ENCODE results near the gene PLPP6.

Gene PLPP6

GRCh38 chr9:4690144-4690543 lies 28.1 kb downstream of the PLPP6 start:
- no peak for DNase-seq (ENCODE audit: low read depth in 3 of 3, low spot score in 1 of 3)

- DNase-seq (ENCODE audit: low read depth in 3 of 3, low spot score in 1 of 3) = no peak
These were observed 29.7 kb downstream of the PLPP6 start for GRCh38 chr9:4691795-4692194.

- no peak for DNase-seq (ENCODE audit: low read depth in 3 of 3, low spot score in 1 of 3)
These were observed 38.0 kb downstream of the PLPP6 start for GRCh38 chr9:4700091-4700490.

- DNase-seq (ENCODE audit: low read depth in 3 of 3, low spot score in 1 of 3) = no peak
These were observed 38.8 kb downstream of the PLPP6 start for GRCh38 chr9:4700932-4701331.

GRCh38 chr9:4701526-4701925 lies 39.4 kb downstream of the PLPP6 start:
- DNase-seq (ENCODE audit: low read depth in 3 of 3, low spot score in 1 of 3) = no peak

GRCh38 chr9:4704129-4704528 lies 42.0 kb downstream of the PLPP6 start:
- DNase-seq (ENCODE audit: low read depth in 3 of 3, low spot score in 1 of 3) = no peak

GRCh38 chr9:4706021-4706420 lies 43.9 kb downstream of the PLPP6 start:
- no peak for DNase-seq (ENCODE audit: low read depth in 3 of 3, low spot score in 1 of 3)

GRCh38 chr9:4706971-4707622 lies 45.0 kb downstream of the PLPP6 start:
- no peak for DNase-seq (ENCODE audit: low read depth in 3 of 3, low spot score in 1 of 3)

GRCh38 chr9:4709380-4709779 lies 47.3 kb downstream of the PLPP6 start:
- no peak for DNase-seq (ENCODE audit: low read depth in 3 of 3, low spot score in 1 of 3)

GRCh38 chr9:4713849-4714248 lies 51.8 kb downstream of the PLPP6 start:
- DNase-seq (ENCODE audit: low read depth in 3 of 3, low spot score in 1 of 3) = no peak

- no peak for DNase-seq (ENCODE audit: low read depth in 3 of 3, low spot score in 1 of 3)
These were observed 52.3 kb downstream of the PLPP6 start for GRCh38 chr9:4714266-4715016.

Data from stimulated activated CD4-positive, alpha-beta T cell treated with anti-CD3 and anti-CD28 coated beads, TNF-alpha, amount 100 ng/mL, for 1 hour (primary cell).